Measurements from ENCODE around the gene ZNF423. TPM values are rescaled to one million over a fixed set of nuclear protein-coding genes. Genes with fewer than 3 reads are reported as not detected.
"Not testable (repeated sequence)": the region's sequence is repeated elsewhere in the genome, so short reads cannot be mapped to it uniquely, and the experiment has no call there.

The ZNF423 gene
- polyA plus RNA-seq, 3 donors = 1.9 to 15.4 (median 8.7) TPM

DNA sequence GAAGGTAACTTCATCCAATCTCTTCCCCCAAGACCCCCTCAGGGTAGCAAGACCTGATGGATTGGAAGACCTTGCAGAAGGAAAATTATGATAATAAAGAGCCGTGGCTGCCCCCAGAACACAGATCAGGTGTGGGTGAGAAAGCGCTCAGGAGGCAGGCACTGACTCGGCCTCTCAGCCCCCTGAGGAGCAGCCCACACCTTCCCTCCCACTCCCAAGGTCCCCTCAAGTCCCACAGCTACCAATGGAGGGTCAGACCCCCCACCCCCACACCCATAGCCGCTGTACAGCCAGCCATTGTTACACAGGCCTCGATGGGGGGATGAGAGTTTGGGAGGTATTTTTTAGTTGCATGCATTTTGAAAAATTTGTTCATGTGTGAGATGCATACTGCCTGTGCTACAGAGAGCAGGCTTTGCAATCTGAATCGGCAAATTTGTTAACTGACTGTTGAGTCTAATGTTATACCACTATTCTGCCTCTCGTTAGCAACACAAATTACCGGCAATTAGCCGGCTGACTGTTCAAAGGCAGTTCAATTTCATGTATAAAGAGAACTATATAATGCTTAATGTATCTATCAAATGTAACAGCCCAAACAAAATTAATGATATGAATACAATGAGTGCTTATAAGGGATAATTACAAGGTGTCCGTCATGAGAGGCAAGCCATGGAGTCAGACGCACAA lies 270.6 kb downstream of the ZNF423 start:
- H3K27ac ChIP-seq (ENCODE audit: low read depth, low read length) = no peak overlapping the region
- WGBS, 3 donors = 90 to 94% (median 93%) methylated on average over 11 of the region's 11 CpGs

GRCh38 chr16:49583911-49584310 lies 272.0 kb downstream of the ZNF423 start:
- H3K27ac ChIP-seq (ENCODE audit: low read depth, low read length) = no peak overlapping the region
- 79 to 89% (median 85%) methylated on average over 3 of the region's 3 CpGs for WGBS, 3 donors

DNA sequence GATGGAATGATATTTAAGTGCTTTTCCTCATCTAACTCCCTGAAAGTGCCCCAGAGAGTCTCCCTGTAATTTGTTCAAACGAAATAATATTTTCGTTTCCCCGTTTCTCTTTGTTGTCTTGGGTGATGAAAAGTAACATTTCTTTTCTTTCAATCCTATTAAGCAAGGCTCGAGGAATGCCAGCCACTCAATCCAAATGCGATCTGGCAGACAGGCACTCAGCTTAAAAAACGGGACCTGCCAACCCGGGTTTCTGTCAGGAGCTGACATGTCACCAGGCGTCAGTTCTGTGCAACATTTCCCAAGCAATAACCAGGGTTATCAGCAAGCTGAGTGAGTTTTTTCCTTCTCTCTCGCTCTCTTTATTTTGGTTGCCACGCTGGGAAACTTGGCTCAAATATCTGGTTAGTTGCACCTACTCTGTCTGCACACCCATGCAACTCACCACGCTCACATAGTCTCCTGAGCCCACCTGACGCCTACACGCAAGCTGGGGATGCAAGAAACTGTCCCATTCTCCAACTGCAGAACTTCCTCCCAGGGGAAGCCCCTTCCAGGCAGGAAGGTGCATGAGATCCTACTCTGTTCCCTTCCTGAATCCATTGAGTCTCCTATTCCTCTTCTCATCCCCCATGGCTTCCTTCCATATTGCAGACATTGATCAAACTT lies 274.1 kb downstream of the ZNF423 start:
- no peak overlapping the region for H3K27ac ChIP-seq (ENCODE audit: low read depth, low read length)
- WGBS, 3 donors = 74 to 81% (median 78%) methylated on average over 13 of the region's 13 CpGs

DNA sequence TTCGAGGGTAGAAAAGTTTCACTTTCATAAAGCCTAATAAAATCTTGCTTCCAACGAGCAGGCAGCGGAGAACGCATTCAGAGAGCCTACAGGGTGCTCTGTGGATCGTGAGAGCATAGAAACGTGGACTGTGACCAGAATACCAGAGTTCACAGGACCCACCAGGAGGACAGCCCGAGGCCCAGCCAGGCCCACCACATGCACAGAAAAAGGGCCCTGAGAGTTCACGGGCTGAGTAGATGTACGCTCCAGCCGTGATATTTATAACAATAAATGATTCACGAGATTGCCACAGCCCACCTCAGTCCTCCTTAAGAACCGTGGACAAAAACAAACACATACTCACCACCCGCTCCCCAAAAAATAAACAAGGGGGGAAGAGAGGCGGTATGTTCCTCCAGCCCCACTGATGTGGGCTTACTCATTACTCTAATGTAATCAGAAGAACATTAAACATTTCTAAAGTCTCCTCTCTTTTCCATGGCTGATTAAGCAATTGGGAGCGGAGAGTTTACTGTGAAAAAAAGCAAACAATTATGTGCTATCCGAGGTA lies 275.1 kb downstream of the ZNF423 start:
- no peak overlapping the region for H3K27ac ChIP-seq (ENCODE audit: low read depth, low read length)
- 53 to 70% (median 66%) methylated on average over 16 of the region's 16 CpGs for WGBS, 3 donors

GRCh38 chr16:49578435-49579024 lies 277.4 kb downstream of the ZNF423 start:
- 79 to 88% (median 83%) methylated on average over 12 of the region's 12 CpGs for WGBS, 3 donors
- H3K27ac ChIP-seq (ENCODE audit: low read depth, low read length) = no peak overlapping the region

- H3K27ac ChIP-seq (ENCODE audit: low read depth, low read length) = no peak overlapping the region
- WGBS, 3 donors = 68 to 84% (median 81%) methylated on average over 3 of the region's 3 CpGs
Measured at GRCh38 chr16:49578018-49578417, 277.9 kb downstream of the ZNF423 start.

DNA sequence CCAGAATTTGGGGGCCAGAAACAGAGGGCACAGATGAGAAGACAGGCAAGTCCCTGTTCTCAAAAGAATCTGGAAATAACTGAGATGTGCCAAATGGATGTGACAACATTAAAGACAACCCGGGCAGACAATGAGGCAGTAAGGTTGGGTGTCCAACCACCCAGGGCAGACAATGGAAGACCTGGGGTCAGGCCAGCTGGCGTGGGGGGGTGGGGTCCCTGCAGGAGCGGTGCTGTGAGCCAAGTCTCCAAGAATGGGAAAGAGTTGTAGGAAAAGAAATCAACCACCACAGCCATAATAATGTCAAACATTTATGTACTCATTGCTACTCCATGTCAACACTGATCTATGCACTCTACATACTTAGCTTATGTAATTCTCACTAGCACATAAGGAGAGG lies 279.0 kb downstream of the ZNF423 start:
- H3K27ac ChIP-seq (ENCODE audit: low read depth, low read length) = no peak overlapping the region
- 71 to 82% (median 77%) methylated on average over 3 of the region's 3 CpGs for WGBS, 3 donors

DNA sequence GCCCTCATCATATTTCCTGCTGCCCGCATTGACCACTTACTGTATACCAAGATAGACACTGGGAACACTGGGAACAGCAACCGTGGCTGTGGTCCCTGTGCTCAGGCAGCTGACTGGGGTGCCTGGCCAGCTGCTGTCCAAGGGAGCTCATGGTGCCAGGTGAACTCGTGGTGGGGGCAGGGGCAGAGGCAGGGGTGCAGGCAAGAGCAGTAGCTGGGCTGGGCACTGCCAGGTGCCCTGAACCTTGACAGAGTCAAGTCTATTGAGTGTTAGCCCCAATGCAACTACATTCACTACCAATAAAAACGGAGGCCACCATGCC lies 279.8 kb downstream of the ZNF423 start:
- no peak overlapping the region for H3K27ac ChIP-seq (ENCODE audit: low read depth, low read length)

DNA sequence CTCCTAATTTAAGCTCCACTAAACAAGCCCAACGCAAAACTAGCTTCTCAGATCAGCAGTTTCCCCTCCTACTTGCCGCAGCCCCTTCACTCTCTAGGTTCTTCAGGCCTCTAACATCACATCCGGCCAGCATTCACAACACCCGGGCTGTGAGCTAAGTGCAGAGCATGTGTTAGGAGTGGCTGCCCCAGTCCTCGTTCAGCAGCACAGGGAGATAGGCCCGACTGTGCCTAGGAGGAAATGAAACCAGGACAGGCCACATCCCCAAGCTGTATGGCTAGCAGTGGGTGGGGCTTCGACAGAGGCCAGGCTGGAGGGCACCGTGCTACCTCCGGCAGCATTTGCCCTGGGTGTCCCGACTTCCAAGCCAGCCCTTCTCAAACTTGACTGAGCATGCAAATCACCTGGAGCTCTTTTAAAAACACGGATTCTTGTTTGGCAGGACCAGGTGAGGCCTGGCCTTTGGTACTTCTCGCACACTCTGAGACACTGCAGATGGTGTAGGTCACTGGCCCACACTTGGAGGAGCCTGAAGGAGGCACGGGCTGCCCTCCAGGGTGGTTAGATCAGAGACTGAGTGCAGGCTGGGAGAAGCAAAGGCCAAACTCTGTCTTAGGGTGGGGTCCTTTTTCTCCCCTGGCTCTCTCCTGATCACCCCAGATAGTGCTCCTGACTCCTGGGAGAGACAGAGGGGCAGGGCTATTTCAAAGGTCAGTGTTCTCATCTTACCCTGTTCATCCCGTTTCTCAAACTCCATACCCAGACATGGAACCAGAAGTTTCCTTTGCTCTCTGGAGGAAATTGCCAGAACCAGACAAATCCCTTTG lies 280.4 kb downstream of the ZNF423 start:
- no peak overlapping the region for H3K27ac ChIP-seq (ENCODE audit: low read depth, low read length)
- WGBS, 3 donors = 60 to 69% (median 61%) methylated on average over 14 of the region's 14 CpGs

More for the DNA sequence above, 279.8 kb downstream of the ZNF423 start:
- WGBS, 3 donors = 82 to 88% (median 87%) methylated on average over 4 of the region's 4 CpGs

- no peak overlapping the region for H3K27ac ChIP-seq (ENCODE audit: low read depth, low read length)
- 92 to 96% (median 95%) methylated on average over 12 of the region's 12 CpGs for WGBS, 3 donors
Measured at GRCh38 chr16:49574826-49575225, 281.1 kb downstream of the ZNF423 start.

GRCh38 chr16:49567950-49568349 lies 288.0 kb downstream of the ZNF423 start:
- no peak overlapping the region for H3K27ac ChIP-seq (ENCODE audit: low read depth, low read length)
- 93 to 100% (median 100%) methylated on average over 1 of the region's 1 CpG for WGBS, 3 donors

- no peak overlapping the region for H3K27ac ChIP-seq (ENCODE audit: low read depth, low read length)
- WGBS, 3 donors = 88 to 94% (median 88%) methylated on average over 6 of the region's 6 CpGs
Measured at GRCh38 chr16:49566432-49566831, 289.5 kb downstream of the ZNF423 start.

DNA sequence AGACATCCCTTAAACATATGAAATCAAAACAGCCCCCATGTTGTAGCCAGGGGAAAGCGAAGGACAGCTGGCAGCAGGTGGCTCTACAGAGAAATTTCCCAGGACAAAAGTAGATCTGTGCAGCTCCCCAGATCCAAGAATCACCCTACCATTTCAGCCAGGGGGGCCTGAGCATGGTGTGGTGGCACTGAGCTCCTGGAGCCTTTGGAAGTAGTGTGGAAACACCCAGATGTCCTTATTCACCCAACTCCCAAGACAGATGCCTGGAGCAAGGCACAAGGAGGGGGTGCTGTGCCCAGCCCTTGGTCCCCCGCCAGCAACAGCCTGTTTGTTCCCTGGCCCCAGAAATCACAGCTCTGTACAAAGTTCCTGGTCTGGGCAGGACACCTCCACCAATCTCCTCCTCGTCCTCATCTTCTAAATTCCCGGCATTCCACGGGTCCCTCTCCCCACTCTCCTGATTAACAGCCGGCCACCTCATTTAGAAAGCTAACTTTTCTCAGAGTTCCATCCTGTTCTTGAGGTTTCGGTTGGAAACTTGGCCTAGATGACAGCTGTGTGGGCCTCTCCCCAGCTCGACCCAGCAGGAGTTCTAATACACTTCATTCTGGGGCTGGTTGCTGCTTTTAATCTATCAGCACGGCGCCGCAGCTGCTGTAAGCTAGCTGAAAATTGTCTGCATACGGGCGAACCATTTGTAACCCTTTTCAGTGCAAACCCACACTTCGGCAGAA lies 291.2 kb downstream of the ZNF423 start:
- WGBS, 3 donors = 55 to 69% (median 66%) methylated on average over 14 of the region's 14 CpGs
- H3K27ac ChIP-seq (ENCODE audit: low read depth, low read length) = no peak overlapping the region

GRCh38 chr16:49563666-49564065 lies 292.2 kb downstream of the ZNF423 start:
- WGBS, 3 donors = 93 to 98% (median 97%) methylated on average over 2 of the region's 2 CpGs
- H3K27ac ChIP-seq (ENCODE audit: low read depth, low read length) = no peak overlapping the region

GRCh38 chr16:49562894-49563293 lies 293.0 kb downstream of the ZNF423 start:
- WGBS, 3 donors = 90 to 93% (median 92%) methylated on average over 8 of the region's 8 CpGs
- not testable (repeated sequence) for H3K27ac ChIP-seq (ENCODE audit: low read depth, low read length)

GRCh38 chr16:49562228-49562627 lies 293.7 kb downstream of the ZNF423 start:
- no peak overlapping the region for H3K27ac ChIP-seq (ENCODE audit: low read depth, low read length)
- WGBS, 3 donors = 84 to 89% (median 88%) methylated on average over 3 of the region's 3 CpGs

- 57 to 85% (median 73%) methylated on average over 25 of the region's 25 CpGs for WGBS, 3 donors
- H3K27ac ChIP-seq (ENCODE audit: low read depth, low read length) = no peak overlapping the region
Measured at GRCh38 chr16:49560004-49560830, 295.7 kb downstream of the ZNF423 start.

All from adipose tissue (tissue), 3 donors.